Erythroblast (primary cell): ENCODE results near the gene KLK4.

Source experiments
- GATA1 ChIP-seq: IDR thresholded peaks from 2 replicates; pipeline ENCODE4 v1.6.1; 2011; ENCODE audit warnings: low read depth, mild to moderate bottlenecking, control low read depth, low read length, moderate library complexity
- POLR2A ChIP-seq: IDR thresholded peaks from 2 replicates; pipeline ENCODE4 v1.6.1; 2011; ENCODE audit warnings: mild to moderate bottlenecking, low read length

GRCh38 chr19:50906217-50906616, 5.0 kb downstream of the KLK4 start:
- no peak for TF ChIP-seq POLR2A
- no peak for TF ChIP-seq GATA1
